GM19035 (cell line): ENCODE results near the gene ARHGAP22.

Experiments used
- ATAC-seq: cut with Tn5 transposase; IDR thresholded peaks from one replicate; pipeline ENCODE4 v1.9.1; 2021; ENCODE audit not compliant: unreplicated experiment

ARHGAP22 gene

DNA sequence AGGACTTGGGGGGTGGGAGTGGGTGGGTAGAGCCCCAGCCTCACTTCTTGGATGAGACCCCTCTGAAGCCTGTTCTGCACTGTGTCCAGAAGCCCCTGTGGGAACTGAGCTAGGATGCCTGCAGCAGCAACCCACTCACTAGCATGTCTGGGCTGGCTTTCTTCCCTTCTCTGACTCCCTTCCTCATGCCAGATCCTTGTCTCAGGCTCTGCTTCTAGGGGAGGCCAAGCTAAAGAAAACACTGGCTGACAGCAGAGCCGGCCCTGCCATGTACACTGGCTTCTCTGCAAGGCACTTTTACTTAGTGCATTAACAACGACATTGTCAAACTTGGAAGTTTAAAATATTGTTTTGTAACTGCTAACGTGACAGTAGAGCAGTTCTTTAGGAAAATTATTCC, 50.2 kb downstream of the ARHGAP22 start:
- ATAC-seq = no peak

GRCh38 chr10:48554246-48554645, 50.6 kb downstream of the ARHGAP22 start:
- no peak for ATAC-seq

DNA sequence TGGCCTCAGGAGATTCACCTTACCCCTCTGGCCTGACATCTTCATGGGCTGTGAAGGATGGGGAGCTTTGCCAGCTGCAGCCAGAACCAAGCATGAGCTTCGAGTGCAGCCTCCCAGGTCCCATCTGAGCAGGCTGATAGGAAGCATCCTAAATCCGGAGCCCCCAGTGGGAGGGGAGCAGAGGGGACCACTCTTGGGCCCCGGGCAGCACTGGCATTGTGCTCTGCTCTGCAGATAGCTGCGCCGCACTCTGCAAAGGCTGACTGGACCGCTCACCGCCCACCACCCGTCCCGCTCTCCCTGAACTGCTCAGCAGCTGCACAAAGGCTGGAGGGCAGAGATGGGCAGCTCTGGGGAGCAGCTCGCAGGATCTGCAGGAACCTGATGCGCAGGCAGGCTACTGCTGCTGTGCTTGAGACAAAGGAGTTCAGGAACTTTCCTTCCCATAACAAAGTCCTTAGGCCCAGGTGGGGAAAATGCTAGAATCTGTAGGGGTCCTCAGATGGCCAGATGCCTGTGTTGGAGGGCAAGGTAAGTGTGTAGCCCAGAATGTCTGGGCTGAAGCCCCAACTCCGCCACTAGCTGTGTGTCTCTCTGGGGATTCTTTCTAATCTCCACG, 51.8 kb downstream of the ARHGAP22 start:
- no peak for ATAC-seq

- no peak for ATAC-seq
These were observed 52.8 kb downstream of the ARHGAP22 start for GRCh38 chr10:48551861-48552591.

DNA sequence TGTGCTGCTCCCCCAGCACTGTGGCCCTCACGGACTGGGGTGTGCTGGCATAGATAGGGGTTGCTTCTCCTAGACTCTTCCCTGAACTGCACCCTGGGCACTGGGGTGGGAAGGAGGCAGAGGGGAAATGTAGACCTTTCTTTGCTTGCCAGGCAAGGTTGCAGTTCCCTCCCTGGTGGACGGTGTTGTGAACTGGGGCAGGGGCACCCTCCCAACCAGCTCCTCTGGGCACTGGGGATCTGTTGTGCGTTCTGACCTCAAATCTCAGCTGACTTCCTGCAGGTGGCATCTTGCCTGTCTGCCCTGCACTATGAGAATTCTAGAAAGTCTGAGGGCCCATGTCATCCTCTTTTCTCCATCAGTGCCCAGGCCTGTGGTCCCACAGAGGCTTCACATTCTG, 53.9 kb downstream of the ARHGAP22 start:
- ATAC-seq = no peak

DNA sequence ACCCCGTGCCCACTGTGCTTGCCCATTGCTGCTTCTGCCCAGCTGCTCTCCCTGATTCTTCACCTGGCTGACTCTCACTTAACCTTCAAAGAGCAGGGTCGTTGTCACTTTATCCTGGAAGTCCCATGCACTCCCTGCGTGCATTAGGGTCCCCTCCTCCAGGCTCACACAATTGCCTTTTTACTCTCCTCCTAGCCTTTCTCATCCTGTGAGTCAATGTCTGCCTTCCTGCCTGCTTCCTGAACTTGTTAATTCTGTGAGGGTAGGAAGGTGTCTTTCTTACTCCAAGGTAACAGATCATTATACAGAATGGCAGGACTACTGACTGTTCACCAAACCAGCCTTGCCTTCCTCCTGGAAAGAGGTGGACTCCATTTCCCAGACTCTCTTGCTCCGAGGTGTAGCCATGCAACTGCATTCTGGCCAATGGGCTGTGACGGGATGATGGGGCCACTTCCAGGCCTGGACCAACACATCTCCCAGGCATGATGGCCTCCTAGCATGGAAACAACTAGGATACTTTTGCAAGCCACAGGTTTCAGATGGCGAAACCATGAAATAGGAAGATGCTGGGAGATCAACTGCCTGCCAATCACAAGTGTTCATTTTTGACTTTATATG, 54.7 kb downstream of the ARHGAP22 start:
- no peak for ATAC-seq

DNA sequence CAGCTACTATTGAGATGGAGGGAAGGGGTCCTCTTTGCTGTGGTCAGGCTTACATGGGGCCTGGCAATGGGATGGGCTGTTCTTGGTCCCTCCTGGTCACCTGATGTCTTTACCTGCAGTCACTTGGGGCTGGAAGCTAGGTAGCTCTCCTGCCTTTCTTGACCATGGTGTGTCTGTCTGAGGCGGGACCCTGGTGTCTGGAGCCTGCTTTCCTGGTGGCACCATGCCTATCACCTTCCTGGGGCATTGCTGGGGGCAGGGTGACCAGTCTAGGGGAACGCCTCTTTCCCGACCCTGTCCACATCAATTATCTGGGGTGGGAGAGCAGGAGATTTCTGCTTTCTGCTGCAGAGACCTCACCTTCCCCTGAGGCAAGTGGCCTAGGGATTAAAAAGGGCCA, 55.6 kb downstream of the ARHGAP22 start:
- no peak for ATAC-seq

- ATAC-seq = no peak
These were observed 56.2 kb downstream of the ARHGAP22 start for GRCh38 chr10:48548531-48549135.

DNA sequence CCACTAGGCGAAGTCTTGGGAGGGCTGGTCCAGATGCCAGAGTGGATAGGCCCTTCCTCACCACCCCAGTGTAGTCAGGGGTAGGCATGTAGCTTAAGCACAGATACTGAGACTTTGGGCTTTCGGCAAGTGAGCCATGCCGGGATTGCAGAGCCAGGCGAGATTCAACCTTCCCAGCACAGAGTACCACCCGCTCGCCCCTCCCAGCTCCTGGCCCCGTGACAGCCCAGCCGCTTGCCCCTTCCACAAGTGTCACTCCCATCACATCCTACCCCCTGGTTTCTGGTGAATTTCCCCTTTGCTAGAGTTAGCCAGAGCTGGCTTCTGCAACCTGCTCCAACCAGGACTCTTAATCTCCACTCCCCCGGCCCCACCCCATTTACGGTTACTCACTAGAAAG, 56.9 kb downstream of the ARHGAP22 start:
- no peak for ATAC-seq

DNA sequence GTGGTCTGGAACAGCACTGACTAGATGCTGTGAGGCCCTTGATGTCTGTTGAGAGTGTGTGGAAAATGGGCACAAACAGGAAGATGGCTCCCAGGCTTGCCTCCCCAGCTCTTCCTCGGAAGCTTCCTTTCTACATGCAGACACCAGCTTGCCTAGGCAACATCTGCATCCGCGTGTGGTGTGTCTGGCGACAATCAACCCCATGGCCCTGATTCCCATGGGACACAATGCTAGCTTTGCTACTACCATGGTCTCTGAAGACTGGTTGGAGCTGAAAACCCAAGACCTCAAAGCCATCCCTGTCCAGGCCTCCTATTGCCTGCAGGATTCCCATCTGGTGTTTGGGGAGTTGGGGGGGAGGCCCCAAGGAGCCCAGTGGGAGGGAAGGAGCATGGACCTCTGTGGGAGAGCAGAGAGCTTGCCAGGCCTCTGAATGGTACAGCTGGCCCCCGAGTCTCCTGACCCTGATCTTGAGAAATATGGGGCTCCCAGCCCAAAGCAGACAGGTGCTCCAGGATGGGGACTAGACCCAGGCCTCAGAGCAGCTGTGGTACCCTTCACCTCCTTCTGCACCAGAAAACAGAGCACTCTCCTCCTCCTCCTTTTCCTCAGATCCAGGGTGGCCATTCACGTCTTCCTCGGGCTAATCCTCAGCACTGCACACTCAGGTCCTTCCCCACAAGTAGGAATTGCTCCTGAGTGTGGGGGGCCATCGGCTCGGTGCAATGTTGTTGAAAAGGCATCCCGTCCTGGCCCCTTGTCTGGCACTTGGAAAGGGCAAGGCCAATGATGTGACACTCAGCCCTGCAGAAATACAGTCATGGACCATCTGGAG, 57.6 kb downstream of the ARHGAP22 start:
- no peak for ATAC-seq

GRCh38 chr10:48545462-48546145, 59.3 kb downstream of the ARHGAP22 start:
- no peak for ATAC-seq

GRCh38 chr10:48543182-48543844, 61.6 kb downstream of the ARHGAP22 start:
- no peak for ATAC-seq

- no peak for ATAC-seq
These were observed 62.2 kb downstream of the ARHGAP22 start for GRCh38 chr10:48542471-48543181.

DNA sequence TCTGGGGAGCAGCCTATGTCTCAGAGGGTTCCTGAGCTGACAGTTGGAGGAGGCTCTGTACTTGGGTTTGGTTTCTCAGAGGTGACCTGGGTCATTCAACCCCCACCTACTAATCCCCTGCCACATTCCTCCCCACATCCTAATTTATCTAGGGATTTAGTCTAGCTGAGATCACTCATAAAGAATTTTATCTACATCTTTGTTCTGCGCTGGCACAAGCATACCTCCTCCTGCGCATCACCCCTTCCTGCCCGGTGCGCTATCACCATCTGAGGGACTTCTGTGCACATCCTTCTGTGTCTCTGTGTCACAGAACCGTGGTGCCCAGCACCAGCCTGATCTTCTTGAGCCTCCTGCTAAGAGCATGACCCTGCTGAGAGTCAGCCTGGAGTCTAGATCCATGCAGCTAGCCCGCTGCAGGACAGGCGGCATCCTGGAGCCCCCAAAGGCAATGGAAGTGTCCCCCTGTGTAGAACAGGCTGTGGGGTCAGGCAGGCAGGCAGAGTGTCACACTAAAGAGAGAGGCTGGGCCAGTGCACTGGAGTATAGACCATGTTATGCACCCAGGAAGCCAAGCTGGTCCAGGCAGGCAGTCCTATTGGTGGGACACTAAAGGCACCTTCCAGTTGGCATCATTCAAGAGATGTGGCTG, 63.6 kb downstream of the ARHGAP22 start:
- ATAC-seq = no peak

DNA sequence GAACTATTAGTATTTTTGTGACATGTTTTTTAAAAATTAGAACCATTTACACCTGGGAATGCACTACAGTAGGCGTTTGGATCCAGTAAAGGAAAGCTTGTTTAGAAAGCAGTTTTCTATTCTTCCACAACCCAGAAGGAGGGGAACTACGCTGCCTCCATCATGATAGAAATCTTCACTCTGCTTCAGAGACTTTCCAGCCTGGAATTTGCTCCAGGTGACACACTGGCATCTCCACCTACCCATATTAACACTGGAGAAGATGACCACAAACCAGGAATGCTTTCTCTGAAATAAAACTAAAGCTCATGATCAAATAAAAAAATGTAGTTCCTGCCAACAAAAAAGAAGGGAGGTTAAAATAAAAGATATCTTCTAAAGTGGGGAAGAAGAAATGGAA, 66.3 kb downstream of the ARHGAP22 start:
- ATAC-seq = no peak

- no peak for ATAC-seq
These were observed 67.7 kb downstream of the ARHGAP22 start for GRCh38 chr10:48536916-48537890.

DNA sequence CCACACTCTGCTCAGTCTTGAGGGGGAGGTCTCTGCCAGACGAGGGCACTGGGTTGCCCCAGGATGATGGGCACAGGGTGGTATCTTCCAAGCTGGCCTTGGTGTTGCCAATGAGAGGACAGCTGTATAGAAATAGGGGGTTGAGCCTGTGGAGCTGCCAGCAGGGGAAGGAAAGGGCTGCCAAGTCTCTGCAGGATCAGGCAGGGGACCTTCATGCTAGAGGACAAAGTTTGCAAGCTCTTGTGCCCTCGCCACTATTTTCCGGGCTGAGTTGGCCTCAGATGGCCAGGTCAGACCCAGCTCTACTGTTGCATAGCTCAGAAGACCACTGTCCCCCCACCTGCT, 68.7 kb downstream of the ARHGAP22 start:
- ATAC-seq = no peak
